RWPE1 (cell line): ENCODE measurements around the gene SCT.

Experiments
- CTCF ChIA-PET: fragments of 350-600 bp; sonication (Branson Sonifier 250); formaldehyde crosslinking; extraction: SDS; loops from one replicate; lab custom pipeline; 2021; lab: Yijun Ruan, JAX
- POLR2A ChIA-PET: fragments of 400-600 bp; formaldehyde crosslinking; extraction: SDS; loops from one replicate; lab custom pipeline; 2020; ENCODE audit warnings: antibody characterized with exemption; ENCODE audit not compliant: low non-redundant PET; lab: Yijun Ruan, JAX
- DNase-seq: peaks from one replicate; pipeline ENCODE4 v3.0.0; 2012; ENCODE audit warnings: low spot score
- H3K27ac ChIP-seq: fragments of 450-650 bp; 2 replicates; pipeline ENCODE4 v1.5.1; 2017
- TF ChIP-seq, protein P1 (sequence below): fragments of 450-650 bp; conservative IDR thresholded peaks from 2 replicates; pipeline ENCODE4 v1.5.1; 2017; ENCODE audit warnings: low read depth, mild to moderate bottlenecking

The SCT gene

DNA sequence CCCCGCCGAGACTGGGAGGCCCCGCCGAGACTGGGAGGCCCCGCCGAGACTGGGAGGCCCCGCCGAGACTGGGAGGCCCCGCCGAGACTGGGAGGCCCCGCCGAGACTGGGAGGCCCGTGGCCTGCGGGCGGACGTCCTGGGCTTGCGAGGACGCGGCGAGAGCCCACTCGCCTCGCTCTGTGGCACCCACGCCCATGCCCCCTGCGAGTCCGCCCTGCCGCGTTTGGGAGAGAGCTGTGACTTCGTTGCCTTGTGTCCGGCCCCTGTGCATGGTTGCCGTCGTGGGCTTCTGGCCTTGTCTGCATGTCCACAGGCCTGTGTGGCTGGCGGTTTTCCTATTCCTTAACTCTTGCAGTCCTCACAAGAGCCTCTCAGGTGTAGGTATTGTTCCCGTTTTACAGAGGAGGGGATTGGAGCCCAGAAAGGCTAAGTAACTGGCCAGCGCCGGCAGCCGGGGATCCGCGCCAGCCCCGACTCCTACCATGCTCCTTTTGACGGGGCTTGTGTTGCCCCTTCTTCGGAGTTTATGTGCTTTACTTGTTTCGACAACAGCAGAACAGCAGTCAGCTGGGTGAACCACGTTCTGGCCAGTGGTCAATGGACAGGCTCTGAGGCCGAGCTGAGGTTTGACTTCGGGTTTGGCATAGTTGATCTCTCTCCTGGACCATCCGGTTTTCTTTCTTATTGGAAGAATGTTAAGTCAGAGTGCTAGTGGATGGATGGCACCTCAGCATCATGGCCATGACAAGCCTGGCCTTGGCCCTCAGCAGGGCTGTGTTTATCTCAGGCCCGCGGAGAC, 50.0 kb downstream of the SCT start:
- no peak for DNase-seq
- CTCF ChIA-PET = no interaction called here
- TF ChIP-seq, protein P1, sequence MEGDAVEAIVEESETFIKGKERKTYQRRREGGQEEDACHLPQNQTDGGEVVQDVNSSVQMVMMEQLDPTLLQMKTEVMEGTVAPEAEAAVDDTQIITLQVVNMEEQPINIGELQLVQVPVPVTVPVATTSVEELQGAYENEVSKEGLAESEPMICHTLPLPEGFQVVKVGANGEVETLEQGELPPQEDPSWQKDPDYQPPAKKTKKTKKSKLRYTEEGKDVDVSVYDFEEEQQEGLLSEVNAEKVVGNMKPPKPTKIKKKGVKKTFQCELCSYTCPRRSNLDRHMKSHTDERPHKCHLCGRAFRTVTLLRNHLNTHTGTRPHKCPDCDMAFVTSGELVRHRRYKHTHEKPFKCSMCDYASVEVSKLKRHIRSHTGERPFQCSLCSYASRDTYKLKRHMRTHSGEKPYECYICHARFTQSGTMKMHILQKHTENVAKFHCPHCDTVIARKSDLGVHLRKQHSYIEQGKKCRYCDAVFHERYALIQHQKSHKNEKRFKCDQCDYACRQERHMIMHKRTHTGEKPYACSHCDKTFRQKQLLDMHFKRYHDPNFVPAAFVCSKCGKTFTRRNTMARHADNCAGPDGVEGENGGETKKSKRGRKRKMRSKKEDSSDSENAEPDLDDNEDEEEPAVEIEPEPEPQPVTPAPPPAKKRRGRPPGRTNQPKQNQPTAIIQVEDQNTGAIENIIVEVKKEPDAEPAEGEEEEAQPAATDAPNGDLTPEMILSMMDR = no peak
- H3K27ac ChIP-seq = peak overlapping the region; percentile 94
- POLR2A ChIA-PET = no interaction called here
